IMR-90 (cell line): ENCODE measurements around the gene NGFR. TPM values are rescaled to one million over a fixed set of nuclear protein-coding genes. Genes with fewer than 3 reads are reported as not detected.

Experiments used
- ATAC-seq: fragments of 200-7000 bp; cut with Tn5 transposase; 2 replicates; pipeline ENCODE4 v1.9.1; 2020; ENCODE audit warnings: low read depth, mild to moderate bottlenecking, moderate library complexity
- BruUV-seq: library from RNA; stranded (reverse); fragments of 400-500 nt; replicated peaks from 2 replicates; lab custom pipeline; 2021; lab: Mats Ljungman, UMichigan
- CTCF ChIA-PET: fragments of 300-600 bp; formaldehyde crosslinking; extraction: SDS; loops from one replicate; lab custom pipeline; 2021; ENCODE audit warnings: antibody characterized with exemption; lab: Yijun Ruan, JAX
- POLR2A ChIA-PET: fragments of 300-600 bp; sonication (Branson Sonifier 250); formaldehyde crosslinking; loops from one replicate; lab custom pipeline; 2022; ENCODE audit warnings: antibody characterized with exemption; ENCODE audit not compliant: unreplicated experiment; lab: Charles Lee
- DNase-seq: peaks from one replicate; pipeline ENCODE4 v3.0.0; 2013
- H2AFZ ChIP-seq: replicated peaks from 2 replicates; pipeline ENCODE3; 2013; ENCODE audit warnings: low read length, mild to moderate bottlenecking; ENCODE audit not compliant: poor library complexity
- H2AK5ac ChIP-seq: 2 replicates; pipeline ENCODE4 v1.6.1; 2013; ENCODE audit warnings: low read depth, low read length, inconsistent platforms
- H2AK9ac ChIP-seq: replicated peaks from 2 replicates; pipeline ENCODE3; 2013; ENCODE audit warnings: mild to moderate bottlenecking, low read depth, low read length, moderate library complexity; ENCODE audit not compliant: poor library complexity
- H2BK120ac ChIP-seq: 2 replicates; pipeline ENCODE4 v1.6.1; 2013; ENCODE audit warnings: low read depth, low read length, inconsistent platforms
- H2BK15ac ChIP-seq: 3 replicates; pipeline ENCODE4 v1.6.1; 2013; ENCODE audit warnings: low read depth, low read length, inconsistent platforms
- H2BK20ac ChIP-seq: 2 replicates; pipeline ENCODE4 v1.6.1; 2013; ENCODE audit warnings: low read depth, mild to moderate bottlenecking, inconsistent platforms, low read length, moderate library complexity
- H2BK5ac ChIP-seq: 2 replicates; pipeline ENCODE4 v1.6.1; 2013; ENCODE audit warnings: mild to moderate bottlenecking, low read depth, low read length, inconsistent platforms; ENCODE audit not compliant: poor library complexity, severe bottlenecking
- H3K14ac ChIP-seq: replicated peaks from 2 replicates; pipeline ENCODE4 v1.6.1; 2013; ENCODE audit warnings: low read depth, low read length, inconsistent platforms
- H3K18ac ChIP-seq: 2 replicates; pipeline ENCODE4 v1.6.1; 2013; ENCODE audit warnings: low read depth, low read length, control low read depth
- H3K23ac ChIP-seq: 2 replicates; pipeline ENCODE4 v1.6.1; 2013; ENCODE audit warnings: low read depth, low read length, inconsistent platforms
- H3K27ac ChIP-seq: 2 replicates; pipeline ENCODE4 v1.5.1; 2013; ENCODE audit warnings: mild to moderate bottlenecking, control low read depth, low read length; ENCODE audit not compliant: insufficient read depth
- H3K27me3 ChIP-seq: 2 replicates; pipeline ENCODE4 v1.6.1; 2013; ENCODE audit warnings: low read length; ENCODE audit not compliant: control insufficient read depth, insufficient read depth
- H3K36me3 ChIP-seq: 2 replicates; pipeline ENCODE4 v1.6.1; 2013; ENCODE audit warnings: low read length, mixed read lengths; ENCODE audit not compliant: control insufficient read depth, insufficient read depth
- H3K4ac ChIP-seq: 2 replicates; pipeline ENCODE4 v1.6.1; 2013; ENCODE audit warnings: low read depth, low read length, inconsistent platforms
- H3K4me1 ChIP-seq: 2 replicates; pipeline ENCODE4 v1.6.1; 2013; ENCODE audit warnings: low read length, mixed read lengths; ENCODE audit not compliant: control insufficient read depth, insufficient read depth
- H3K4me2 ChIP-seq: 2 replicates; pipeline ENCODE4 v1.6.1; 2013; ENCODE audit warnings: low read depth, mild to moderate bottlenecking, control low read depth, low read length, moderate library complexity
- H3K4me3 ChIP-seq: 2 replicates; pipeline ENCODE4 v1.5.1; 2013; ENCODE audit warnings: low read depth, mild to moderate bottlenecking, control low read depth, low read length, moderate library complexity; ENCODE audit not compliant: insufficient read depth
- H3K56ac ChIP-seq: 2 replicates; pipeline ENCODE4 v1.6.1; 2013; ENCODE audit warnings: low read length, inconsistent platforms; ENCODE audit not compliant: insufficient read depth; ENCODE audit errors: extremely low read depth
- H3K79me1 ChIP-seq, 2 experiments: 2 replicates each; pipeline ENCODE4 v1.6.1; 2013; ENCODE audit warnings: low read length in 2 of 2, inconsistent platforms in 1 of 2, low read depth in 1 of 2
- H3K9ac ChIP-seq: 2 replicates; pipeline ENCODE4 v1.6.1; 2013; ENCODE audit warnings: low read depth, low read length, control low read depth
- H3K9me1 ChIP-seq: 2 replicates; pipeline ENCODE4 v1.6.1; 2013; ENCODE audit warnings: low read length, inconsistent platforms; ENCODE audit not compliant: insufficient read depth
- H3K9me3 ChIP-seq: 2 replicates; pipeline ENCODE4 v1.6.1; 2013; ENCODE audit warnings: low read length; ENCODE audit not compliant: control insufficient read depth, insufficient read depth
- H4K20me1 ChIP-seq: 2 replicates; pipeline ENCODE4 v1.6.1; 2013; ENCODE audit warnings: low read length, inconsistent platforms; ENCODE audit not compliant: insufficient read depth
- H4K5ac ChIP-seq: 2 replicates; pipeline ENCODE4 v1.6.1; 2013; ENCODE audit warnings: mild to moderate bottlenecking, low read depth, low read length, control low read depth
- H4K8ac ChIP-seq, 2 experiments: 2 replicates each; pipeline ENCODE4 v1.6.1; 2013; ENCODE audit warnings: low read depth in 2 of 2, low read length in 2 of 2, control low read depth in 1 of 2, inconsistent platforms in 1 of 2
- H4K91ac ChIP-seq: 2 replicates; pipeline ENCODE4 v1.6.1; 2013; ENCODE audit warnings: low read depth, low read length, inconsistent platforms; ENCODE audit not compliant: insufficient read depth
- CEBPB ChIP-seq: IDR thresholded peaks from 2 replicates; pipeline ENCODE4 v1.6.1; 2012; ENCODE audit warnings: low read depth, low read length, improper control_type of control experiment
- MAFK ChIP-seq: IDR thresholded peaks from 2 replicates; pipeline ENCODE4 v1.6.1; 2012; ENCODE audit warnings: low read depth, low read length, improper control_type of control experiment
- MXI1 ChIP-seq: IDR thresholded peaks from 2 replicates; pipeline ENCODE4 v1.6.1; 2012; ENCODE audit warnings: low read depth, mild to moderate bottlenecking, low read length, moderate library complexity, borderline replicate concordance
- POLR2A ChIP-seq: IDR thresholded peaks from 2 replicates; pipeline ENCODE4 v1.6.1; 2012; ENCODE audit warnings: mild to moderate bottlenecking, low read depth, low read length
- RAD21 ChIP-seq: IDR thresholded peaks from 2 replicates; pipeline ENCODE4 v1.6.1; 2012; ENCODE audit warnings: low read length, improper control_type of control experiment
- RCOR1 ChIP-seq: IDR thresholded peaks from 2 replicates; pipeline ENCODE4 v1.6.1; 2012; ENCODE audit warnings: mild to moderate bottlenecking, low read length, improper control_type of control experiment; ENCODE audit not compliant: insufficient replicate concordance
- SMC3 ChIP-seq: fragments of 150-350 bp; IDR thresholded peaks from 2 replicates; pipeline ENCODE4 v1.6.1; 2016; ENCODE audit warnings: low read depth, mild to moderate bottlenecking, antibody characterized with exemption, low read length, moderate library complexity
- USF2 ChIP-seq: fragments of 150-350 bp; IDR thresholded peaks from 2 replicates; pipeline ENCODE4 v1.6.1; 2017; ENCODE audit warnings: mild to moderate bottlenecking, antibody characterized with exemption, low read length, low read depth
- WGBS, 2 experiments: methylation state at CpG; one replicate each; pipeline versions ENCODE4 v1.1.5 to v1.1.7; 2013; ENCODE audit warnings: missing lambda C conversion rate in 2 of 2; ENCODE audit not compliant: insufficient read length in 1 of 2; ENCODE audit errors: extremely low coverage in 2 of 2; 5-methylcytosine and 5-hydroxymethylcytosine counted together
- dilution Hi-C: fragments of 300-500 bp; cut with HindIII; formaldehyde crosslinking; loops from one replicate; pipeline ENCODE4 v1.14.3; 2018; ENCODE audit warnings: low sequenced_read_pairs; ENCODE audit not compliant: unreplicated experiment
- in situ Hi-C: fragments of 300-500 bp; cut with MboI; formaldehyde crosslinking; loops from 3 replicates; pipeline ENCODE4 v1.14.3; 2019; ENCODE audit warnings: low sequenced_read_pairs, inconsistent platforms, mixed read lengths
- intact Hi-C: fragments of 100-400 bp; cut with micrococcal nuclease; formaldehyde crosslinking; loops from 2 replicates; pipeline ENCODE4 v1.10.0; 2022
- polyA plus RNA-seq, 3 experiments: library from polyadenylated mRNA; depleted of rRNA; stranded (reverse); fragments of >200 nt; gene quantifications; 2 replicates each; pipeline ENCODE4 v1.2.3, GENCODE V29; 2012; ENCODE audit warnings: low replicate concordance in 1 of 3
- total RNA-seq: library from RNA; depleted of rRNA; stranded (reverse); fragments of >200 nt; gene quantifications from 2 replicates; pipeline ENCODE4 v1.2.3, GENCODE V29; 2012

NGFR gene
- total and polyA plus RNA-seq, 2 of the 4 experiments (the other 2 are of a cell fraction), result 0.15 to 0.18 TPM

- TF ChIP-seq MAFK, result no peak
Measured at GRCh38 chr17:49473900-49474751, 21.0 kb upstream of the NGFR start (continued).

GRCh38 chr17:49477709-49478108 is 17.4 kb upstream of the NGFR start:
- H3K9me3 ChIP-seq, result peaks cover 6% of the 10 kb centered on the region
- H3K79me1 ChIP-seq, result no peaks in the 10 kb centered on the region
- H3K27ac ChIP-seq, result no peak overlapping the region
- H3K56ac ChIP-seq, result no peak overlapping the region
- H3K4me2 ChIP-seq, result no peak overlapping the region
- H2BK15ac ChIP-seq, result no peak overlapping the region
- no peak overlapping the region for H4K8ac ChIP-seq
- BruUV-seq, result no TSS peak
- ChIA-PET CTCF (no interaction called here), POLR2A (no interaction called here)
- DNase-seq (no peak), ATAC-seq (no peak)
- H3K4ac ChIP-seq, result no peak overlapping the region
- H4K20me1 ChIP-seq, result no peaks in the 10 kb centered on the region
- in situ Hi-C loops (no loop called here), intact Hi-C loops (no loop called here), dilution Hi-C loops (no loop called here)
- H3K4me1 ChIP-seq, result no peaks in the 10 kb centered on the region
- H4K91ac ChIP-seq, result no peak overlapping the region
- H3K23ac ChIP-seq, result no peak overlapping the region
- H2AFZ ChIP-seq, result no peak overlapping the region
- no peaks in the 10 kb centered on the region for H3K36me3 ChIP-seq
- no peak overlapping the region for H3K18ac ChIP-seq
- no peak for TF ChIP-seq POLR2A
- TF ChIP-seq MXI1, result no peak
- no peak for TF ChIP-seq RCOR1
- no peak for TF ChIP-seq SMC3
- TF ChIP-seq RAD21, result no peak
- TF ChIP-seq USF2, result no peak
- no peak for TF ChIP-seq CEBPB
- peaks cover 74% of the 10 kb centered on the region for H3K27me3 ChIP-seq
- H3K9ac ChIP-seq, result no peak overlapping the region
- no peaks in the 10 kb centered on the region for H3K9me1 ChIP-seq
- H3K14ac ChIP-seq, result no peak overlapping the region
- H2AK5ac ChIP-seq, result no peak overlapping the region
- H4K5ac ChIP-seq, result no peak overlapping the region
- H2BK120ac ChIP-seq, result no peak overlapping the region
- H2BK20ac ChIP-seq, result no peak overlapping the region
- WGBS, 2 experiments, result no CpG with 5 or more reads among the region's 3 CpGs
- no peak overlapping the region for H3K4me3 ChIP-seq
- no peak overlapping the region for H2AK9ac ChIP-seq
- no peak overlapping the region for H2BK5ac ChIP-seq
